Ovary (tissue), 3 donors: ENCODE results near the gene ZNF32.

Experiments
- CTCF ChIP-seq, 3 donors: fragments of 450-650 bp in 2 of 3; fragments of 200-600 bp in 1 of 3; IDR thresholded peaks; one replicate each; pipeline versions ENCODE4 v1.5.1 to v1.8.0; 2016 to 2022; ENCODE audit warnings: antibody characterized with exemption in 3 of 3, mild to moderate bottlenecking in 1 of 3
- EP300 ChIP-seq: sonication (generic); formaldehyde crosslinking; IDR thresholded peaks from one replicate; pipeline ENCODE4 v1.6.1; 2017; ENCODE audit warnings: antibody characterized with exemption
- donor health status: DM: no; HTN: no; CAD: no.

DNA sequence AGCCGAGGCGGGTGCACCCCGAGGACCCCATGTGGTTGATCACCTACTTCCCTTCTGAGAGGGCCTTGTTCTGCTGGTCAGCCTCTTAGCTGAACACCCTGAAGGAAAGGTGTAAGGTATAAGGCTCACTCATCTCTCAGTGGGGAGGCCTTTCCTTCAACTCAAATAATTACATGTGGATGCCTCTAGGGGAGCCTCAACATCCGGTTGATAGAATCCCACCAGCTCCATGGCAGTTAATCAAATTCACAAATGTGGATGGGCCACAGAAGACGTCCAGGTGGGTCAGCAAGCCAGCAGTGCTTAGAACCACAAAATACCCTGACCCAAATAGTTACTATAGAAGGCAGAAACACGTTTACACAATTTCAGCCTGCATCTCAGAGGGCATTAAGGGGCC is 37.7 kb upstream of the ZNF32 start:
- no peak for TF ChIP-seq CTCF (IDR thresholded peaks at IDR 0.05)
- TF ChIP-seq EP300: no peak
